MV-4-11 (cell line): ENCODE data around the gene GID4.
A peak's percentile ranks its signal among the peaks of the same experiment; 100 is the strongest.

Experiments
- DNase-seq: peaks from one replicate; lab custom pipeline; 2025; lab: John Stamatoyannopoulos, UW

Gene GID4

DNA sequence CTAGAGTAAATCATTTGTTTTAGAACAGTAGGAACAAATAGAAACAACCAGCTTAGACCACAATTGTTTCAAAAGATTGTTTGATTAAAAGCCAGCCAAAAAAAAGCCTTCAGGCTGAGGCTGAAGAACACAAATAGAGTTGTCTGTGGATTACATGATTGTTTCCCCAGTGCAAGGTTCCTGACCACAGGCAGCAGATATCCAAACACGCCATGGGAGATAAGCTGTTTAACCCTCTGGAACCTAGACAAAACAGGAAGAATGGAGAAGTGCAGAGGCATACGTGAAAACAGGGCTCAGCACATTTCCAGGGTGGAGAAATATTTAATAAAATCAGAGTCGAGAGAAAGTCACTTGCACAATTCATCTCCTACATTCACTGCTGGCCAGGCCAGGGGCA lies 21.2 kb upstream of the GID4 start:
- no peak for DNase-seq

DNA sequence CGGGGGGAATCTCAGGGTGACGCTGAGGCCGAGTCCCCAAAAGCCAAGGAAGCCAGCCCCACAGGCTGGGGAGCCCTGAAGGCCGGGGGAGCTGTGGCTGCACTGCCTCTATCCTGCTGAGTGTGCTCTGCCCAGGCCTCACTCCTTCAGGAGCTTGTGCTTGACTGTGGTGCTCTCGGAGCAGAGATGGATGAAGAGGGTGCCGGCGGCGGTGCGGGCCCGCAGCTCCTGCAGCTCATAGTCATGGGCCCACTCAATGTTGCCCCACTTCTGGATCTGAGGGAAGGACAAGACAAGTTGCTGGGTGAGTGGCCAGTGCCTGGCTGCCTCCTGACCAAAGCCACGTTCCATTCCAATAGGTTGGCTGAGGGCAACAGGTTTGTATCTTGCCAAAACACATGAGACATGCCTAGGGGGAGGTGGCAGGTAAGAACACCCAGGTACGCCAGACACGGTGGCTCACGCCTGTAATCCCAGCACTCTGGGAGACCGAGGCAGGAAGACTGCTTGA lies 20.7 kb upstream of the GID4 start:
- no peak for DNase-seq

DNA sequence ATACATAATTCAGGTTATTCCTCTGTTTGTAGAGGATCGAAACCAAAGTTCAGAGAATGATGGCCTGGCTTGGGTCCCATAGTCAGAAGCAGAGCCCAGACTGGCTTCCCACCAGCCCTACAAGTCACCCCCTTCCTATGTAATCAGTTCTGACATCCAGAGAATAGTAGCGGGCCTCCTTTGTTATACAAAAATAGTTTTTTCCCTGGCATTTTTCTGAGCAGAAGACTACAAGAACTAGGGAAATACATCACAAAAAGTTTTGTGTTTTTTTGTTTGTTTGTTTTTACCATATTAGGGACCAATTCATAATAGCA lies 19.4 kb upstream of the GID4 start:
- DNase-seq: no peak

DNA sequence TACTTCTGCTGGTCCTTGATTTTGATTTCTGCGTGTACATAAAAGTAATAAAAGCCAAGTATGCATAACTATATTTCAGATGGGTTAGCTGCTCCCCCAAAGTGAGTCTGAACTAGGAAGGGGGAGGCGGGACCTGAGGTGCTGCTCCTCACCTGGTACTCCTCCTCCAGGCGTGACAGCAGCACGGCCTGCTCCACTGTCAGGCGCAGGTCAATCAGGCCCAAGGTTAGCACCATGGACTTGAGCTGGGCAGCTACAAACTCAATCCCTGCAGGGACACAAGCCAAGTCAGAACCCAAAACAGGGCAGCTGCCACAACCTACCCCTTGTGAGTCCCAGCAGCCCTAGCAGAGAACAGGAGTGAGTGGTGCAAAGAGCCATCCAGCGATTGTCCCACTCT lies 18.2 kb upstream of the GID4 start:
- no peak for DNase-seq

DNA sequence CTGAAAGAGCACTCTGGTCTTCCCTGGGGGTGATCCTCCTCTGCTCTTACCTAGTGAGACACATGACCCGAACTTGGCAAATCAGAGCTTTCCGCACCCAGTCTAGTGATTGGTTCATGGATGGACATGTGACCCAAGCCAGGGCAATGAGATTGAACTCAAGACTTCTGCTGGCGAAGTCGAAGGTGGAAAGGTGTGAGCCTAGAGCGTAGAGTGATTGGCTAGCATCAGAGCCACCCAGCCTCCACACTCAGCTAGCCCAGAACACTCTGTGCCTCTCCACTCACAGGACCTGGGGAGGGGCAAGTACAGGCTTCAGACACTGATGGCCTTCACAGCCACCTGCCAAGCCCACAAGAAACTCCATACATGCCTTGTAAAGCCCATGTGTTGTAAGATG lies 17.8 kb upstream of the GID4 start:
- no peak for DNase-seq

DNA sequence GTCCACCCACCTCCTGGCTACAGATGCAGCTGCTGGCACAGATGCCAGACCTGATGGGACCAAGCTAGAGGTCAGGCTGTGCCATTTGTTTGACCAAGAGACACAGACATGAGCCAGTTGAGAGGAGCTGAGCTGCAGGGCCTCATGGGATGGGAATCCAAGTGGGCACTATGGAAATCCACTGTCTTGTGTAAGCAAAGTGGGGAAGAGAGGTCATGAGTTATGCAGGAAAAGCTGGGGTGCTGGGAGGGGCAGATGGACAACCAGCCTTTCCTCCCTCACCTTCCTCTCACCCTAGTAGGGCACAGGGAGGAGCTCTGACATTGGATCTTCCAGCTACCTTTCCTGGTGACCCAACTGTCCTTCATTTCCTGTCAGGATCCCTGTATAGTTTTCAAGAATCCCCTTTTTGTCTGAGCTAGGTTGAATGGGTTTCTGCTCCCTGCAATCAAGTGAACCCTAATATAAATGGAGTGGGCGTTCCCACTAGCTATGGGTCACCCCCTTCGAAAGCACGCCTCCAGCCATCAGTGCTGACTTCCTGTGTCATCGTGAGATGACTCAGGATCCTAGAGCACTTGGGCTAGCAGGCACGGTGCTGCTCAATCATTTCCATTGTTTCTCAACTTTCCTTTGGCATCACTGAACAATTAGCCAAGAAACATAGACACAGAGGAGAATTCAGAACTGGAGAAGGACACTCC lies 13.8 kb upstream of the GID4 start:
- no peak for DNase-seq

DNA sequence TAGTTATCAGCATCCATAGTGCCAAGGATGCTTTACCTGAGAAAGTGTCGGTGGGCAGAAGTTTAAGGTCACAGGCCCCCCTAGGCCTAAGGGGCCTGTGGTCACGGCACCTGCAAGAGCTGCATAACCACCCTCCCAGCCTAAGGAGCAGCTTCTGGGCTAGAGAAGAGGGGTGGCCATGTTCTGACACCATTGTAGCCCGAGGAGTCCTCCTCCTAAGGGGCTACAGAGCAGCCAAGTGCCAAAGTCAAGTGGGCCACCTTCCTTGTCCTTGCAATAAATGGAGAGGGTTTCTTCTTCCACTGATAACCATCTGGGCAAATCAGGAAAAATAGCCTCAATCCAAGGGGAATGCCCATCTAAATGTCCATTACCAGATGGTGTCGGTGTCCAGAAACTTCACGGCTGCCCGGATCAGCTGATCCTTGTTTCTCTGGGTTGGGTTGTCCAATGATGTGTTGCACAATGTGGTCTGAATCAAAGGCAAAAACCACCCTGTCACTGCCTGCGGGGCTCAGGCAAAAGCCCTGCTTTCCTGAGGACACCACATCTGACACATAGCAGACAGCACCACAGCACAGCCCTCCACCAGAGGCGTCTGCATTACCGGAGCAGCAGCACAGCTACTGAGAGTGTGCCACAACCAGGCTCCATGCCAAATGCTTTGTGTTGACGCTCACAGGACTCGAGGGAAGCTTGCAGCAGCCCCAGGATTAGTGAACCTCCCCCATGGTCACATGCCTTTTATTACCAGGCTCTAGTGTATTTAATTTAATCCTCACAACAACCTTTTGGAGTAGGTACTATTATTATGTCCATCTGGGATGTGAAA lies 13.0 kb upstream of the GID4 start:
- peak; percentile 68 for DNase-seq

DNA sequence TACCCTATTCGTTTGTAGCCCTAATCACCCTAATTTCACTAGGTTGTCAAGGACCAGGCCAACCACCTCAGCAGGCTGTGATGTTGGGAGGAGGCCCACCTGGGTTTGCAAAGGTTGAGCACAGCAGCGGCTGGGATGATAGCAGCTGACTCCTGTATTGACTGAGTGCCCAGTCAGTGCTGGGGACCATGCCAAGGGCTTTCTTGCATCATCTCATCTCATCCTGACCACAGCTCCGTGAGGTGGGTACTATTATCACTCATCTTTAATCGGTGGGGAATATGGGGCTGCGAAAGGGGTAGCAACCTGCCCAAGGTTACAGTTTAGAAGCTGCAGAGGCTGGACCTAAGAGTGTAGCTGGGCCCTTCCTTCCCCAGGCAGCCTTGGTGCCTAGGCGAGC lies 11.9 kb upstream of the GID4 start:
- DNase-seq: no peak

DNA sequence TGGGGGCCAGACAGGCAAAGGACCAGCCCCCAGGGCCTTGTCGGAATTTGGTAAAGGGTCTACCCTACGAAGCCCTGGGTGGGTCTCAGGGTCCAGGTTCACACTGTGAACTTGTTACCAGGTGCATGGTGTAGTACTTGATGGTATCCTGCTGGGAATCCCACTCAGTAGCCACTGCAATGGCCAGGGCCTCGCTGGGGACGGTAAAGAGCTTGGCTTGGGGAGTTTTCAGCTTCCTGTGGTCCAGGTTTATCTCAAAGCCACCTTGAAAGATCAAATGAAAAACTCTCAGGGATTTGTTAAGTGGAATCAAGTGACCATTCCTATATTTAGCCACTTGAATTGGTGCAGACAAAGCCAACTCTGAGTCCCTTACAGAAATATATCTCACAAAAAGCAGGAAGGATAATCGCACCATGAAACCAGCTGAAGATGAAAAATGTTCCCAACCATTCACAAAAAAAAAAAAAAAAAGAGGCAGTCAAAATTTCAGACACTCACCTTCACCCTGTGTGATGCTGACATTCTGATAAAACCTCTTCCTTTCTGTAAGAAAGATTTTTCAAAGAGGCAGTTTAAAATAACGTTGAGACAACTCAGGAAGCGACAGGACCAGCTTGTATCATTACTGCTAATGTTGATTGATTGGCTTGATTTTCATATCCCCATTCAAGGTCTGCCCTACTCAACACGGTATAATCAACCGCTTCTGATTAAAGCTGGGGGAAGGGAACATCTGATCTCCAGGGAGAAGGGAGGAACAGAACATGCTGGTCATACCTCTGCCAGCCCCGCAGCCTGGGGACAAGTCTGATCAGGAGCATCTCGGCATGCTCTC lies 10.9 kb upstream of the GID4 start:
- no peak for DNase-seq

DNA sequence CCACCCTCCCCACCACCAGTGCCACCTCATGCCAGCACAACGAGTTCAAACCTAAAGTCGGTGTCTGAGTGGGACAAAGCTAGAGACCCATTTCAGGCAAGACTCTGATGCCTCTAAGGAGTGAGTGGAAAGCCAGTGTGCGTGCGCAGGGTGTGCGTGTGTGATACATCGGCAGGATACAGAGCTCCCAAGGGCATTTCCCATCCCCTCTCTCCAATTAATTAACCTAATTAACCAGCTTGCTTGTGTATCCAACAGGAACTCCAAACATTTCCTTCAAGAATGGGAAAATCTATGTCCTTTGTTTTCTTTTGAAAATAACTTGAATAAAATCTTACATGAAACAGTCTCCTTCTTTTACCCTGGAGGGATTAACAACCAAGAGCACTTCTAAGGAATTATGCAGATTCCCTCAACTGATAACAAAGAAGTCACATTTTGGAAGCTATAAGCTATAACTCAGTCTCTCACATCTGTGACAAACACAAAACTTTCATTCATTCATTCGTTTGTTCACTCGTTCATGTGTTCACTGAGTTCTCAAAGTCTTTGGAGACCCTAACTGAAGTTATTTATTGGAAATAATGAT lies 10.2 kb upstream of the GID4 start:
- no peak for DNase-seq

DNA sequence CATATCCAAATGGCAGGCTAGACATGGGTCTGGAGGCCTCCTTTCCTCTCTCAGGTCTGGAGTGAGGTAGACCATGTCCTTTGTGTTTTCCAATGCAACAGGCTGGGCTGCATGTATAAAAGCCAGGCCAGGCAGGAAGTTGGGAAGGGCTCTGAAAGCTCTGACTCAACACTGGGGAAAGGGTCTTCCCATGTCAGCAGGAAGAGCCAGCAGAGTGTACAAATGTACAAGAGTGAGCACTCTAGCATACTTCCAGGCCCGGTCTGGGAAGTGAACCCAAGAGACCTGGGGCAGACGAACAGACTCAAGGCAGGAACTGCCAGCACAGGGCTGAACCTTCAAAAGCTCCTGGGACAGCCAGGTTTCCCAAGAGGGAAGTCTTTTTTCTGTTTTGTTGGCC lies 7.3 kb upstream of the GID4 start:
- DNase-seq: no peak

DNA sequence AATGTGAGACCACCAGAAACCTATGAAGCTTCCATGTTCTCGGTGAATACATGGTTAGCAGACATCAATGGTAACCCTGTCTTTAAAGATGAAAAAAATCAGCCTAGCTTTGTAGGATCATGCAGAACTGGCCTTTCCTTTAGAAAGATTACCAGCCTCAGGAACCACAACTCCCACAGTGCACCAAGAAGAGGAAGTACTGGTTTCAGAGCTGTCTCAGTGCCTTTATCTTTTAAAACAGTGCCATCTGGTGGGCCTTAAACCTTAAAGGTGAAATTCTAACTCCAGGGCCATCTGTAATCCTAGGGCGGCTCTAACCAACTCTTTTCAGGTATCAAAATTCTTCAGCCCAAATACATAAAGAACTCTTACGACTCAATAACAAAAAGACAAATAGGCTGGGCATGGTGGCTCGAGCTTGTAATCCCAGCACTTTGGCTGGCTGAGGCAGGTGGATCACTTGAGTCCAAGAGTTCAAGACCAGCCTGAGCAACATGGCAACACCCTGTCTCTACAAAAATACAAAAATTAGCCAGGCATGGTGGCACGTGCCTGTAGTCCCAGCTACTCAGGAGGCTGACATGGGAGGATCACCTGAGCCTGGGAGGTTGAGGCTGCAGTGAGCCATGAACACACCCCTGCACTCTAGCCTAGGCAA lies 5.6 kb upstream of the GID4 start:
- peak; percentile 92 for DNase-seq

DNA sequence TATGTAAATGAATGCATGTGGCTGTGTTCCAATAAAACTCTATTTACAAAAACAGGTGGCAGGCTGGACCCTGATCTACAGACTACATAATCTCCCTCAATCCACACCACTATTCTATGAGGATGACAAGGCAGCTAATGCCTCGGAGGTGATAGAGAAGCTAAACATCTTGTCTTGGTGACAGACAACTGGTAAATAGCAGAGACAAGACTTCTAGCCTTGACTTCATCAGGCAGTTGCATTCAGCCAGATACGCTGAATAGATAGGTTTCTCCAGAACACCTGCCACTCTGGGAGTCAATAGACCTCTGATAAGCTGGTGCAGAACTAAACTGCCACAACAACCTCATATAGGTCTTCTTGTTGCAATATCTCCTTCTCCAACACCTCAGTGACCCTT lies 3.5 kb upstream of the GID4 start:
- no peak for DNase-seq

DNA sequence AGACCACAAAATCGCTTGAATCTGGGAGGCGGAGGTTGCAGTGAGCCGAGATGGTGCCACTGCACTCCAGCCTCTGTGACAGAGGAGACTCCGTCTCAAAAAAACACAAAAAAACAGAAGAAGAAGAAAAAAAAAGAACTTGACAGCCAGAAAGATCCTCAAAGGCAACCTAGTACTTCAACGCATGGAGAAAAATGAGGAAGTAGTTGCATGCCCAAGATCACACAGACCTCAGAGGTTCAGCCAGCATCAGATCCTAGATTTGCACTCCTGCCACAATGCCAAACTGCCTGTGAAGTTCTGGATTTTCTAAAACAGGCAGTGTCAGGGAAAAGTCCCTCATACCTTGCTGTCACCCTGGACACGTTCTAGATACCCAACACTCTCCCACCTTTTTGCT lies 1.7 kb upstream of the GID4 start:
- DNase-seq: peak; percentile 91

DNA sequence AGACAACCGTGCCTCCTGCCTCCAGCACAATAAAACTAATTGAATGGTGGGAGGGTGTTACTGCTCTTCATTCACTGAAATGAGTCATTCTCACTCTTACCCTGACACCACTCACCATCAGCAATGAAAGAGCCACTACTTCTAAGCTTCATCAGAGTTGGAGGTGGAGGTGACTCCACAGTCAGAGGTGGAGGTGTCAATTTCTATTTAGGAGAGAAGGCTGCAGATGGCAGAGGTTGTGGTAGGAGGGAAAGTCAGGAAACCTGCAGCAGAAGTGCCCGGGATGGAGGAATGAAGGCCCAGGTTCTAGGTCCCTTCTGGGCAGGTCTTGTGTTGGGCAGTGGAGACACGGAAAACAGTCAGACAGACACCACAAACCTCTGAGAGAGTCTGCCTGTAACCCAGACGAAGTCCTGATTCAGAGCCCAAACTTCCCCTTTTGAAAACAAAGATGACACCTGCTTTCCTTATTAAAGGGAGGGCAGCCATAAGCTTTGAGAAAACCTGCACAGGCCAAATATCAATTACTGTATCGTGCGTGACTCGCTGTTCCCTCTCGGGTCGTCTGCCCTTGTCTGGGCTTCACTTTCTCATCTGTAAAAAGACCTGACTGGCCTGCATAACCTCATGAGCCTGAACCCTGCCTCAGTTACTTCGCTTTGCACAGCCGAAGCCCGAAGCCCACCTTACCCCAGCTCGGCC lies 908 bp upstream of the GID4 start:
- peak; percentile 78 for DNase-seq

DNA sequence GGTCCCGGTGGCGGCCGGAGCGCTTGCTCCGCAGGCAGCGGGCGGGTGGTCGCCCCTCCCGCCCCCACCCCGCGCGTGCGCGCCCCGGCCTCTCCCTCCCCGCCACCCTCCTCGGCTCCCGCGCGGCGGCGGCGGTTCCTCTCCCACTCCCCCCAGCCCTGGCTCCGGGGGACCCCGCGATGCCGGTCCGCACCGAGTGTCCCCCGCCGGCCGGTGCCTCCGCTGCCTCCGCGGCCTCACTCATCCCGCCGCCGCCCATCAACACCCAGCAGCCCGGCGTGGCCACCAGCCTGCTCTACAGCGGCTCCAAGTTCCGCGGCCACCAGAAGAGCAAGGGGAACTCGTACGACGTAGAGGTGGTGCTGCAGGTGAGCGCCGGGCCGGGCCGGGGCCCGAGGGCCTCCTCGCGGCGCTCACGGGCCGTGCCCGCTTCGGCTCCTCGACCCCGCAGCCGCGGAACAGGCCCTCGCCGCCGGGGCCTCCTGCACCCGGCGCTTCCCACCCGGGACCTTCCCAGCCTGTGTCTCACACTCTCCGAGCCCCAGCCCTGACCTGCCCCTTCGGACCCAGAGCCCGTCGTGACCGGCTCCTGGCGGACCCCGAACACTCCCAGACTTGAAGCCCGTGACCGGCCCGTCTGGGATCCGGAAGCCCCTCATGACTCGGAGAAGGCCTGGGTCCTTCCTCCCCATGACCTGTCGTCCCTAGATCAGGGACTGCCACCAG lies 490 bp downstream of the GID4 start:
- no peak for DNase-seq

DNA sequence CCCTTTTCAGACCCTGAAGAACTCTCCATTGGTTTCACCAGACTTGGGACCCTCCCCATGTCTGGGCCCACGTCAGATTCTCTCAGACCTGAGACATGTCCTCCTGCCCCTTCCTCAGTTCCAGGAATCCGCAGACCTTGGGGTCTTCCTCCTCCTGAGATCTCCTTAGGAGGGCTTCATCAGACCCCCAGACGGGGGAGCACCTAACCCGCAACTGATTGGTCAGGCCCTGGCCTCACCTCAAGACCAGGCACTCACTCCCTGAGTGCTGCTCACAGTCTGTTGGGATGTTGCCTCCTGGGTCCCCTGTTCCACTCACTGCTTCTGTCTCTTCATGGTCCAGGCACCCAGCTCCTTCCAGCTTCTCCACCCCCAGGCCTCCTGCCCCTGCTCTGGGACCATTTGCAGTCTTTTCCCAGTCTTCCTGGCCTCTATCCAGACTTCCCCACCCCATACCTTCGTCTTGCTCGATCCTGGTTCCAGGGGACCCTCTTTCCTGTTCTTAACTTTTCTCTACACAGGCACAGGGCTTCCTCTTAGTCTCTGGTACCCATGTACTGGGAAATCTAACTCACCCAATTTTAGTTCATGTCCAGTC lies 1.2 kb downstream of the GID4 start:
- no peak for DNase-seq

DNA sequence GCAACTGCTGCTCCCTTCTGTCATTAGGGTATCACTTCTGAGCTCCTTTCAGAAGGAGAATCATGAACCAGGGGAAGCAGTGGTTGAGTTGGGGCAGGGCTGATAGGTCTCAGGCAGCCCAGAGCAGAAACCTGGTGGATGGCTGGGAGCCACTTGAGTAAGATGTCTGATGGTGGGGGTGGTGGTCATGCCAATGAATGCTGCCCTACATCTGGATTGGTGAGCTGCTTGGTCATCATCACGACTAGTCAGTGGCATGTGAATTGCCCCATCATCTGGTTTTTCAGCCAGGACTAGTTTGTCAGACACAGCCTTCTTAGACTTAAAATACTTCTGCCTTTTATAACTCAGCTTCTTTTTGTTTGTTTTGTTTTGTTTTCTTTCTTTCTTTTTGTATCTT lies 2.6 kb downstream of the GID4 start:
- DNase-seq: peak; percentile 26

DNA sequence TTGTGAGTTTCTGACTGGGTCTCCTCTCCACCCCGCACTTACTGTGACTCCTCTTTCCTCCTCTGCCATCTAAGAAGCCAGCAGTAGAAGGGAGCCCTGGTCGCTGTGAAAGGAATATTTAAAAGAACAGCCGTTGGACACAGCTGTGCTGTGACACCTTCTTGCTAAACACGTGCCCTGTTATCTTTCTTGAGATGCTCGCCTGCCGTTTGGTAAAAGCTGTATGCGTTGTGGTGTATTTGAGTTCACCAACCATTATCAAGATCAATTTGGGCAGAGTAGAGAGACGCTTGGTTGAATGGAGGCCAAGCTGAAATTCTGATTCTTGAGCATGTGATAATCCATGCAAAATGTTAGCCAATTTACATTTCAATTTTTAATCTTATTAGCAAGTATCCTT lies 3.8 kb downstream of the GID4 start:
- no peak for DNase-seq

DNA sequence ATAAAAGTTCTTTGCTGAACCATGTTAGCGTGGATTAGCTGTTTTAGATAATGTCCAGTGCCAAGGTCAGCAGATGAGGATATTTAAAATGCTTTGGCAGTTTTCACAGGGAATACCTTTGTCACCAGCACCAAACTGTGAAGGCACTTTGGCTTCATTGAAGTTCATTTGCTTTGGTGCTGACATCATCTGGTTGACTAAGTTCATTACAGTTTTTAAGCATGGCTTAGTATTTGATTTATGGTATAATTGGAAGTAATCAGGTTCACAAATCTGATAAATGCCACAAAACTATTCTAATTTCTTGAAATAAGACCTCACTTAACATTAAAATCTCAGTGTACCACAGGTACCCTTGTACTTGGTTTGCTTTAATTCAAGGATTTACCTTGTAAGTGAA lies 4.3 kb downstream of the GID4 start:
- DNase-seq: peak; percentile 5
